CD14-positive monocyte (primary cell): ENCODE measurements around the gene ERMAP. TPM values are rescaled to one million over a fixed set of nuclear protein-coding genes. Genes with fewer than 3 reads are reported as not detected.
A peak's percentile ranks its signal among the peaks of the same experiment; 100 is the strongest.

Experiments used
- DNase-seq, 3 donors: peaks; one replicate each; pipeline ENCODE4 v3.0.0-alpha.2; 2011 to 2022
- H2AFZ ChIP-seq: 2 replicates; pipeline ENCODE4 v1.6.0; 2012; ENCODE audit warnings: mild to moderate bottlenecking, low read depth, low read length, inconsistent platforms; ENCODE audit not compliant: insufficient read depth, poor library complexity, severe bottlenecking
- H3K27ac ChIP-seq, 2 donors: 1 replicate in 1 of 2; 2 replicates in 1 of 2; pipeline ENCODE4 v1.5.1; 2012 to 2013; ENCODE audit warnings: low read length in 2 of 2, control low read depth in 1 of 2, inconsistent platforms in 1 of 2, low read depth in 1 of 2, mild to moderate bottlenecking in 1 of 2
- H3K27me3 ChIP-seq, 2 donors: one replicate each; pipeline versions ENCODE4 v1.6.0 to v1.6.1; 2011 to 2013; ENCODE audit warnings: low read length in 2 of 2; ENCODE audit not compliant: control insufficient read depth in 2 of 2, insufficient read depth in 2 of 2
- H3K36me3 ChIP-seq, 2 donors: replicated peaks in 1 of 2; 1 replicate in 1 of 2; 2 replicates in 1 of 2; pipeline versions ENCODE4 v1.5.1 to v1.6.1; 2012 to 2013; ENCODE audit warnings: low read length in 2 of 2, control low read depth in 1 of 2, inconsistent platforms in 1 of 2, mild to moderate bottlenecking in 1 of 2; ENCODE audit not compliant: insufficient read depth in 2 of 2, control insufficient read depth in 1 of 2
- H3K4me1 ChIP-seq, 2 donors: 1 replicate in 1 of 2; 2 replicates in 1 of 2; pipeline versions ENCODE4 v1.5.1 to v1.6.1; 2012 to 2013; ENCODE audit warnings: low read length in 2 of 2, control low read depth in 1 of 2, inconsistent platforms in 1 of 2, mild to moderate bottlenecking in 1 of 2, moderate library complexity in 1 of 2; ENCODE audit not compliant: insufficient read depth in 2 of 2, control insufficient read depth in 1 of 2
- H3K4me2 ChIP-seq: replicated peaks from 2 replicates; pipeline ENCODE3; 2012; ENCODE audit warnings: low read length, moderate library complexity, mild to moderate bottlenecking; ENCODE audit not compliant: poor library complexity, severe bottlenecking; ENCODE audit errors: extremely low read depth
- H3K4me3 ChIP-seq, 3 experiments: fragments of 200-600 bp in 1 of 3; sonication (generic) in 1 of 3; replicated peaks in 1 of 3; 1 replicate in 2 of 3; 2 replicates in 1 of 3; pipeline ENCODE4 v1.5.1; 2011 to 2013; ENCODE audit warnings: low read length in 3 of 3, mild to moderate bottlenecking in 3 of 3, control low read depth in 2 of 3, low read depth in 2 of 3, inconsistent platforms in 1 of 3, moderate library complexity in 1 of 3
- H3K79me2 ChIP-seq: 2 replicates; pipeline ENCODE4 v1.6.0; 2012; ENCODE audit warnings: mild to moderate bottlenecking, control low read depth, inconsistent platforms, low read length, moderate library complexity; ENCODE audit not compliant: insufficient read depth
- H3K9ac ChIP-seq: 2 replicates; pipeline ENCODE4 v1.6.0; 2017; ENCODE audit warnings: low read length, mild to moderate bottlenecking; ENCODE audit not compliant: insufficient read depth, poor library complexity, severe bottlenecking
- H3K9me3 ChIP-seq, 2 donors: replicated peaks in 1 of 2; 1 replicate in 1 of 2; 2 replicates in 1 of 2; pipeline versions ENCODE4 v1.5.1 to v1.6.1; 2012 to 2013; ENCODE audit warnings: low read length in 2 of 2, control low read depth in 1 of 2; ENCODE audit not compliant: control insufficient read depth in 1 of 2, insufficient read depth in 1 of 2
- H4K20me1 ChIP-seq: 2 replicates; pipeline ENCODE4 v1.6.0; 2012; ENCODE audit warnings: mild to moderate bottlenecking, low read length, control low read depth, moderate library complexity; ENCODE audit not compliant: insufficient read depth
- H3K27ac Mint-ChIP-seq, 7 donors: one replicate each; pipeline ENCODE4 v1.8.0; 2020; ENCODE audit warnings: mild to moderate bottlenecking in 7 of 7, mixed read lengths in 7 of 7, moderate library complexity in 6 of 7, inconsistent platforms in 2 of 7
- H3K27me3 Mint-ChIP-seq, 3 donors: one replicate each; pipeline ENCODE4 v1.8.0; 2021 to 2022; ENCODE audit warnings: low read depth in 3 of 3, mild to moderate bottlenecking in 3 of 3, mixed read lengths in 3 of 3, moderate library complexity in 3 of 3, inconsistent platforms in 1 of 3
- H3K36me3 Mint-ChIP-seq, 2 donors: one replicate each; pipeline ENCODE4 v1.8.0; 2020; ENCODE audit warnings: mixed read lengths in 2 of 2, inconsistent platforms in 1 of 2, mild to moderate bottlenecking in 1 of 2
- H3K4me1 Mint-ChIP-seq: one replicate; pipeline ENCODE4 v1.8.0; 2020; ENCODE audit warnings: mild to moderate bottlenecking, mixed read lengths
- H3K4me3 Mint-ChIP-seq, 2 donors: one replicate each; pipeline ENCODE4 v1.8.0; 2020; ENCODE audit warnings: mild to moderate bottlenecking in 2 of 2, mixed read lengths in 2 of 2, moderate library complexity in 1 of 2
- H3K9me3 Mint-ChIP-seq, 7 donors: one replicate each; pipeline ENCODE4 v1.8.0; 2020 to 2022; ENCODE audit warnings: mixed read lengths in 7 of 7, mild to moderate bottlenecking in 6 of 7, moderate library complexity in 6 of 7, inconsistent platforms in 2 of 7
- WGBS: methylation state at CpG from one replicate; pipeline ENCODE4 v1.1.5; 2013; ENCODE audit warnings: missing lambda C conversion rate; ENCODE audit not compliant: insufficient coverage; 5-methylcytosine and 5-hydroxymethylcytosine counted together
- intact Hi-C, 2 donors: fragments of 100-400 bp; cut with micrococcal nuclease; formaldehyde crosslinking; loops; one replicate each; pipeline versions ENCODE4 v1.15.0 to v1.15.1; 2023
- polyA plus RNA-seq, 3 donors: library from polyadenylated mRNA; depleted of rRNA in 1 of 3; unstranded in 2 of 3; stranded (reverse) in 1 of 3; fragments of 300-500 nt in 2 of 3; fragments of >200 nt in 1 of 3; fragmentation: Illumina TruSeq in 2 of 3; gene quantifications; 1 replicate in 2 of 3; 2 replicates in 1 of 3; pipeline ENCODE4 v1.2.3, GENCODE V29; 2012 to 2021
- TF ChIP-seq, protein P1 (sequence below): fragments of 200-600 bp; IDR thresholded peaks from one replicate; pipeline ENCODE4 v1.8.0; 2022; ENCODE audit warnings: antibody characterized with exemption, mild to moderate bottlenecking

ERMAP gene
- polyA plus RNA-seq, 3 donors = 6.0 to 22.7 (median 8.4) TPM

DNA sequence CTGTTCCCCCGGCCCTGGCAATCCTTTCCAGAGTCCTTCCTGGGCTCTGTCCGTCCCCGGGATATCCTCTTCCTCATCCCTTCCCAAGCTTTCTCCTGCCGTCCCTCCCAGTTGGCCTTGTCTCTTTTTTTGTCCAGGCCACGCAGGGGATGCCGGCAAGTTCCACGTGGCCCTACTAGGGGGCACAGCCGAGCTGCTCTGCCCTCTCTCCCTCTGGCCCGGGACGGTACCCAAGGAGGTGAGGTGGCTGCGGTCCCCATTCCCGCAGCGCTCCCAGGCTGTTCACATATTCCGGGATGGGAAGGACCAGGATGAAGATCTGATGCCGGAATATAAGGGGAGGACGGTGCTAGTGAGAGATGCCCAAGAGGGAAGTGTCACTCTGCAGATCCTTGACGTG is 13.7 kb downstream of the ERMAP start:
- Histone ChIP-seq H3K4me2 (no peak overlapping the region), H3K4me3 (no peak overlapping the region), H4K20me1 (no peaks in the 10 kb centered on the region), H3K36me3 (peaks cover 28 to 65% of the 10 kb centered on the region in 2 donors), H2AFZ (no peak overlapping the region), H3K27me3 (no peaks in the 10 kb centered on the region), H3K79me2 (no peaks in the 10 kb centered on the region), H3K4me1 (peaks cover 9% of the 10 kb centered on the region in 2 donors), H3K27ac (no peak overlapping the region), H3K9me3 (no peaks in the 10 kb centered on the region), H3K9ac (no peak overlapping the region)
- TF ChIP-seq, protein P1, sequence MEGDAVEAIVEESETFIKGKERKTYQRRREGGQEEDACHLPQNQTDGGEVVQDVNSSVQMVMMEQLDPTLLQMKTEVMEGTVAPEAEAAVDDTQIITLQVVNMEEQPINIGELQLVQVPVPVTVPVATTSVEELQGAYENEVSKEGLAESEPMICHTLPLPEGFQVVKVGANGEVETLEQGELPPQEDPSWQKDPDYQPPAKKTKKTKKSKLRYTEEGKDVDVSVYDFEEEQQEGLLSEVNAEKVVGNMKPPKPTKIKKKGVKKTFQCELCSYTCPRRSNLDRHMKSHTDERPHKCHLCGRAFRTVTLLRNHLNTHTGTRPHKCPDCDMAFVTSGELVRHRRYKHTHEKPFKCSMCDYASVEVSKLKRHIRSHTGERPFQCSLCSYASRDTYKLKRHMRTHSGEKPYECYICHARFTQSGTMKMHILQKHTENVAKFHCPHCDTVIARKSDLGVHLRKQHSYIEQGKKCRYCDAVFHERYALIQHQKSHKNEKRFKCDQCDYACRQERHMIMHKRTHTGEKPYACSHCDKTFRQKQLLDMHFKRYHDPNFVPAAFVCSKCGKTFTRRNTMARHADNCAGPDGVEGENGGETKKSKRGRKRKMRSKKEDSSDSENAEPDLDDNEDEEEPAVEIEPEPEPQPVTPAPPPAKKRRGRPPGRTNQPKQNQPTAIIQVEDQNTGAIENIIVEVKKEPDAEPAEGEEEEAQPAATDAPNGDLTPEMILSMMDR = no peak
- DNase-seq = no peak
- Mint-ChIP-seq H3K9me3 (no peaks in the 10 kb centered on the region), H3K4me3 (no peak overlapping the region), H3K4me1 (peaks cover 8% of the 10 kb centered on the region), H3K27ac (peak overlapping the region in 1 of 7 donors; percentile 46), H3K36me3 (peaks cover 50 to 64% of the 10 kb centered on the region in 2 donors), H3K27me3 (peaks cover 0 to 2% (median 0%) of the 10 kb centered on the region in 3 donors)
- intact Hi-C loops = no loop called here
- 94% methylated on average over 11 of the region's 17 CpGs for WGBS

DNA sequence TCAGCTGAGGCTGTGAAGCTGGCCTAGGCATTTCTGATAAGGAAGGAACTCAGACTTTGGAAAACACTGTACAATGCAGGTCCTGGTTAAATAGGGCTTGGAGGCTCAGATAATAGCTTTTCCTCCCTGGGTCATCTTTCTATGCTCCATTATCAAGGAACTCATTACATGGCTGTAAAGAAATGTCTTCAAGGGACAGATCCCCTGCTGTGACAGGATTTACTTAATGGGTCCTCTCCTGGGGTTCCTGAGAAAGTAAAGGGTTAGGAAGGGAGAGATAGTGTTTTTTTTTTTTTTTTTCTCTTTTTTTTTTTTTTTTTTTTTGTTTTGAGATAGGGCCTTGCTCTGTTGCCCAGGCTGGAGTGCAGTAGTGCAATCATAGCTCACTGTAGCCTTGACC is 14.4 kb downstream of the ERMAP start:
- H3K9ac ChIP-seq = no peak overlapping the region
- TF ChIP-seq, protein P1 = no peak
- Mint-ChIP-seq H3K27ac (peak overlapping the region in 1 of 7 donors; percentile 64), H3K9me3 (no peaks in the 10 kb centered on the region), H3K4me1 (peaks cover 8% of the 10 kb centered on the region), H3K27me3 (peaks cover 0 to 2% (median 0%) of the 10 kb centered on the region in 3 donors), H3K36me3 (peaks cover 52 to 67% of the 10 kb centered on the region in 2 donors), H3K4me3 (no peak overlapping the region)
- intact Hi-C loops = no loop called here
- H3K27ac ChIP-seq = no peak overlapping the region
- no peak for DNase-seq
- H3K4me2 ChIP-seq = no peak overlapping the region
- H4K20me1 ChIP-seq = no peaks in the 10 kb centered on the region
- no peak overlapping the region for H2AFZ ChIP-seq
- H3K27me3 ChIP-seq = no peaks in the 10 kb centered on the region
- peaks cover 28 to 64% of the 10 kb centered on the region in 2 donors for H3K36me3 ChIP-seq
- H3K4me1 ChIP-seq = peaks cover 9% of the 10 kb centered on the region in 2 donors
- no peak overlapping the region for H3K4me3 ChIP-seq
- H3K79me2 ChIP-seq = no peaks in the 10 kb centered on the region
- H3K9me3 ChIP-seq = no peaks in the 10 kb centered on the region
